Measurements from ENCODE around the gene TMEM163.

GRCh38 chr2:134454426-134454825 lies 264.4 kb downstream of the TMEM163 start:
- TF ChIP-seq CTCF (IDR thresholded peaks at IDR 0.05): no peak
- TF ChIP-seq POLR2A (IDR thresholded peaks at IDR 0.05): no peak

Measured in uterus (tissue), 2 donors.